Adrenal gland (tissue), 12 donors: Measurements from ENCODE around the gene ACOT7. TPM values are rescaled to one million over a fixed set of nuclear protein-coding genes. Genes with fewer than 3 reads are reported as not detected.

Experiments
- DNase-seq, 7 donors: peaks; one replicate each; pipeline ENCODE4 v3.0.0-alpha.2; 2019 to 2020
- H3K27ac ChIP-seq, 5 donors: fragments of 200-600 bp; sonication (generic) in 4 of 5; 1 replicate in 3 of 5; 2 replicates in 2 of 5; pipeline versions ENCODE4 v1.5.1 to v1.8.0; 2016 to 2020; ENCODE audit warnings: mild to moderate bottlenecking in 1 of 5
- H3K27me3 ChIP-seq: fragments of 200-600 bp; 2 replicates; pipeline ENCODE4 v1.8.0; 2021
- H3K36me3 ChIP-seq, 2 donors: fragments of 200-600 bp; replicated peaks in 1 of 2; 1 replicate in 1 of 2; 2 replicates in 1 of 2; pipeline versions ENCODE4 v1.5.1 to v1.8.0; 2018 to 2022
- H3K4me1 ChIP-seq, 2 donors: fragments of 200-600 bp; replicated peaks in 1 of 2; 1 replicate in 1 of 2; 2 replicates in 1 of 2; pipeline versions ENCODE4 v1.5.1 to v1.8.0; 2018 to 2021
- H3K4me3 ChIP-seq, 4 donors: fragments of 200-600 bp; sonication (generic) in 3 of 4; one replicate each; pipeline ENCODE4 v1.5.1; 2016 to 2018
- H3K9me3 ChIP-seq, 3 donors: fragments of 200-600 bp; sonication (generic) in 1 of 3; replicated peaks in 1 of 3; 1 replicate in 2 of 3; 2 replicates in 1 of 3; pipeline versions ENCODE4 v1.5.1 to v1.8.0; 2016 to 2021
- CTCF ChIP-seq, 6 experiments: fragments of 450-650 bp in 4 of 6; fragments of 200-600 bp in 2 of 6; sonication (generic) in 1 of 6; IDR thresholded peaks; 1 replicate in 5 of 6; 2 replicates in 1 of 6; pipeline versions ENCODE4 v1.5.1 to v1.8.0; 2016 to 2021; ENCODE audit warnings: antibody characterized with exemption in 6 of 6, mild to moderate bottlenecking in 2 of 6, moderate library complexity in 1 of 6
- POLR2A ChIP-seq, 2 donors: fragments of 450-650 bp; IDR thresholded peaks; one replicate each; pipeline ENCODE4 v1.6.1; 2017; ENCODE audit warnings: antibody characterized with exemption in 2 of 2, mild to moderate bottlenecking in 2 of 2, moderate library complexity in 1 of 2
- WGBS, 4 donors: extraction: QIAGEN DNeasy Blood & Tissue Kit in 2 of 4; methylation state at CpG; one replicate each; pipeline versions ENCODE4 v1.1.5 to v1.1.7; 2013 to 2017; 5-methylcytosine and 5-hydroxymethylcytosine counted together
- intact Hi-C, 2 donors: fragments of 100-400 bp; cut with DNase I; formaldehyde crosslinking; loops; one replicate each; pipeline versions ENCODE4 v1.14.1 to v1.15.0; 2022 to 2023
- polyA plus RNA-seq, 3 donors: library from polyadenylated mRNA; stranded (reverse); fragments of 200-250 nt in 2 of 3; fragments of 350-450 nt in 1 of 3; fragmentation: Illumina TruSeq in 1 of 3; extraction: RNeasy Lipid Tissue Mini Kit (QIAGEN cat#74804) in 1 of 3; gene quantifications; one replicate each; pipeline ENCODE4 v1.2.3, GENCODE V29; 2013 to 2014
- total RNA-seq, 9 donors: library from RNA; depleted of rRNA in 4 of 9; stranded (reverse); fragments of >200 nt in 4 of 9; fragments of 120-200 nt in 1 of 9; fragmentation: NEBNext Ultra II Directional in 1 of 9; extraction: Animal tissue kit (Norgen Biotek cat#: 25700) in 1 of 9; gene quantifications; one replicate each; pipeline versions ENCODE4 v1.1.0 to v1.2.4, GENCODE V29; 2013 to 2023
- donor health status: healthy with polysubstance abuse.
- donor health status: Bipolar disorder and iron deficiency.
- donor health status: DM: yes; HTN: yes; CAD: no.
- donor health status: DM: no; HTN: no; CAD: no.
- donor health status: DM: no; HTN: no; CAD: no.
- donor health status: DM: yes; HTN: yes; CAD: no.

Gene ACOT7
- total and polyA plus RNA-seq, 12 donors = 8.4 to 29.4 (median 14.5) TPM

DNA sequence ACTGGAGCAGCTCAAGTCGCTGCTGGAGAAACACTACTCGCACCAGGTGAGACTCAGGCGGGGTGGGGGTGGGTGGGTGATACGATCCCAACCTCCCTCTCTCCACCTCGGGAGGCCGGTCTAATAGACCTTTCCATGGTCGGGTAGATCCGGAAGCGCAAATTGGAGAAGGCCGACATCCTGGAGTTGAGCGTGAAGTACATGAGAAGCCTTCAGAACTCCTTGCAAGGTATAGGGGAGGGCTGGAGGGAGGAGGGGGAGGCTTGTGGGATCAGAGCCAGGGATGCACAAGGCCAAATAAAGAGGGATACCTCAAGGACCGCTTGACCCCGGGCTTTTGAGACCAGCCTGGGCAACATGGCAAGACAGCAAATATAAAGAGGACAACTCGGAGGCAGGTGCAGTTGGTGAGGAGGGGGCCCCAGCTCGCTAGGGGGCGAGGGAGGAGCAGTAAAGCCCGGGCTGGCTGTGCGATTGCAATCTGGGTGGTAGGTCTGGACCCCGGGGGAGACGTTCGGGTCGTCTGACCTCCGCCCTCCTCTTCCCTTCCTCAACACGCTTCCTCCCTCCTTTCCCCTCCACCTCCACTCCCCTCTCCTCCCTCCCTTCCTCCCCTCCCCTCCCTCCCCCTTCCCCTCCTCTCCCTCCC lies 149.0 kb downstream of the ACOT7 start:
- H3K27ac ChIP-seq = no peak overlapping the region
- WGBS, 4 donors = 1 to 8% (median 5%) methylated on average over 21 to 24 of the region's 24 CpGs
- TF ChIP-seq POLR2A (IDR thresholded peaks at IDR 0.05) (no peak), CTCF (IDR thresholded peaks at IDR 0.05) (no peak)
- peaks cover 5 to 30% of the 10 kb centered on the region in 2 donors for H3K4me1 ChIP-seq
- H3K4me3 ChIP-seq = no peak overlapping the region
- intact Hi-C loops = loop anchor here (5.0 kb wide), 6 partner anchors 37 to 192 kb away; partner anchors contain the start of gene RNF207 (in 2 of the 2)
- H3K27me3 ChIP-seq = peaks cover 54% of the 10 kb centered on the region
- DNase-seq = no peak
- H3K36me3 ChIP-seq = no peaks in the 10 kb centered on the region
- no peaks in the 10 kb centered on the region for H3K9me3 ChIP-seq

GRCh38 chr1:6243993-6244392 lies 149.6 kb downstream of the ACOT7 start, which contains the start of gene HES3:
HES3 (plus strand) TSS chr1:6244179; CDS start chr1:6244366, 187 bp downstream.
- Histone ChIP-seq H3K9me3 (no peaks in the 10 kb centered on the region), H3K4me3 (no peak within 1 kb of the TSS), H3K27ac (no peak within 1 kb of the TSS), H3K27me3 (peaks cover 54% of the 10 kb centered on the region), H3K36me3 (no peaks in the 10 kb centered on the region), H3K4me1 (peaks cover 5 to 27% of the 10 kb centered on the region in 2 donors)
- TF ChIP-seq CTCF (IDR thresholded peaks at IDR 0.05) (no peak), POLR2A (IDR thresholded peaks at IDR 0.05) (no peak)
- DNase-seq = no peak
- WGBS, 4 donors = 2 to 6% (median 4%) methylated on average over 6 to 16 of the region's 16 CpGs
- intact Hi-C loops = loop anchor here (5.0 kb wide), 3 partner anchors 37 to 192 kb away; partner anchors contain the start of gene RNF207 (in 2 of the 2)

GRCh38 chr1:6243053-6243834 lies 150.3 kb downstream of the ACOT7 start:
- peaks cover 5 to 25% of the 10 kb centered on the region in 2 donors for H3K4me1 ChIP-seq
- peaks cover 54% of the 10 kb centered on the region for H3K27me3 ChIP-seq
- no peaks in the 10 kb centered on the region for H3K9me3 ChIP-seq
- no peak overlapping the region for H3K4me3 ChIP-seq
- 26 to 53% (median 32%) methylated on average over 9 to 20 of the region's 20 CpGs for WGBS, 4 donors
- no peak for TF ChIP-seq POLR2A (IDR thresholded peaks at IDR 0.05)
- no peak for TF ChIP-seq CTCF (IDR thresholded peaks at IDR 0.05)
- DNase-seq = no peak
- no peaks in the 10 kb centered on the region for H3K36me3 ChIP-seq
- intact Hi-C loops = loop anchor here (5.0 kb wide), 3 partner anchors 36 to 191 kb away; partner anchors contain the start of gene RNF207 (in 2 of the 2)
- H3K27ac ChIP-seq = no peak overlapping the region
